Caco-2 (cell line): ENCODE results near the gene UBE2L3. TPM values are rescaled to one million over a fixed set of nuclear protein-coding genes. Genes with fewer than 3 reads are reported as not detected.
"Not testable (repeated sequence)": the region's sequence is repeated elsewhere in the genome, so short reads cannot be mapped to it uniquely, and the experiment has no call there.

ENCODE experiments used
- BruUV-seq: library from RNA; stranded (reverse); fragments of 400-500 nt; replicated peaks from 2 replicates; lab custom pipeline; 2021; lab: Mats Ljungman, UMichigan
- CTCF ChIA-PET: fragments of 300-600 bp; sonication (Branson Sonifier 250); formaldehyde crosslinking; loops from one replicate; lab custom pipeline; 2022; ENCODE audit warnings: antibody characterized with exemption; lab: Charles Lee
- POLR2A ChIA-PET: fragments of 300-600 bp; sonication (Branson Sonifier 250); formaldehyde crosslinking; loops from one replicate; lab custom pipeline; 2022; ENCODE audit warnings: antibody characterized with exemption; lab: Charles Lee
- DNase-seq, 2 experiments: peaks; one replicate each; pipeline versions ENCODE4 v3.0.0 to v3.0.0-alpha.2; 2020 to 2022
- H3K27me3 ChIP-seq: replicated peaks from 2 replicates; pipeline ENCODE4 v1.6.0; 2011; ENCODE audit warnings: low read length; ENCODE audit not compliant: control insufficient read depth, insufficient read depth
- H3K36me3 ChIP-seq: 2 replicates; pipeline ENCODE4 v1.5.1; 2011; ENCODE audit warnings: low read length; ENCODE audit not compliant: control insufficient read depth, insufficient read depth
- H3K4me1 ChIP-seq: fragments of 250-450 bp; sonication (Bioruptor Pico); 2 replicates; pipeline ENCODE4 v1.5.1; 2020; ENCODE audit warnings: mild to moderate bottlenecking
- H3K4me3 ChIP-seq: 2 replicates; pipeline ENCODE4 v1.5.1; 2011; ENCODE audit warnings: low read depth, mild to moderate bottlenecking, control low read depth, low read length
- H3K9me3 ChIP-seq: fragments of 250-450 bp; sonication (Bioruptor Pico); 2 replicates; pipeline ENCODE4 v1.5.1; 2020; ENCODE audit warnings: mild to moderate bottlenecking, moderate library complexity
- H3K27ac Mint-ChIP-seq: one replicate; pipeline ENCODE4 v1.8.0; 2022; ENCODE audit warnings: mixed read lengths; ENCODE audit not compliant: unreplicated experiment
- H3K27me3 Mint-ChIP-seq: one replicate; pipeline ENCODE4 v1.8.0; 2022; ENCODE audit warnings: mixed read lengths; ENCODE audit not compliant: insufficient read depth, unreplicated experiment
- H3K36me3 Mint-ChIP-seq: one replicate; pipeline ENCODE4 v1.8.0; 2022; ENCODE audit warnings: mild to moderate bottlenecking, mixed read lengths; ENCODE audit not compliant: insufficient read depth, unreplicated experiment
- H3K4me1 Mint-ChIP-seq: one replicate; pipeline ENCODE4 v1.8.0; 2022; ENCODE audit warnings: low read depth, mixed read lengths; ENCODE audit not compliant: unreplicated experiment
- H3K4me3 Mint-ChIP-seq: one replicate; pipeline ENCODE4 v1.8.0; 2022; ENCODE audit warnings: mild to moderate bottlenecking, moderate library complexity, mixed read lengths; ENCODE audit not compliant: unreplicated experiment
- H3K9me3 Mint-ChIP-seq: one replicate; pipeline ENCODE4 v1.8.0; 2022; ENCODE audit warnings: mixed read lengths; ENCODE audit not compliant: unreplicated experiment
- intact Hi-C: fragments of 100-400 bp; cut with micrococcal nuclease; formaldehyde crosslinking; loops from one replicate; pipeline ENCODE4 v1.10.0; 2022; ENCODE audit not compliant: unreplicated experiment
- total RNA-seq: library from RNA; stranded (reverse); gene quantifications from 2 replicates; pipeline ENCODE4 v1.2.3, GENCODE V29; 2022
- TF ChIP-seq, protein P1 (sequence below), 2 experiments: fragments of 200-600 bp in 1 of 2; IDR thresholded peaks; 1 replicate in 1 of 2; 2 replicates in 1 of 2; pipeline versions ENCODE4 v1.5.1 to v1.8.0; 2011 to 2022; ENCODE audit warnings: antibody characterized with exemption in 1 of 2, control low read depth in 1 of 2, inconsistent platforms in 1 of 2, low read depth in 1 of 2, low read length in 1 of 2, mild to moderate bottlenecking in 1 of 2, moderate library complexity in 1 of 2; ENCODE audit not compliant: insufficient read depth in 1 of 2, severe bottlenecking in 1 of 2, unreplicated experiment in 1 of 2

Gene UBE2L3
- total RNA-seq, 1 experiment from 2014 or later, result 63.4 TPM

DNA sequence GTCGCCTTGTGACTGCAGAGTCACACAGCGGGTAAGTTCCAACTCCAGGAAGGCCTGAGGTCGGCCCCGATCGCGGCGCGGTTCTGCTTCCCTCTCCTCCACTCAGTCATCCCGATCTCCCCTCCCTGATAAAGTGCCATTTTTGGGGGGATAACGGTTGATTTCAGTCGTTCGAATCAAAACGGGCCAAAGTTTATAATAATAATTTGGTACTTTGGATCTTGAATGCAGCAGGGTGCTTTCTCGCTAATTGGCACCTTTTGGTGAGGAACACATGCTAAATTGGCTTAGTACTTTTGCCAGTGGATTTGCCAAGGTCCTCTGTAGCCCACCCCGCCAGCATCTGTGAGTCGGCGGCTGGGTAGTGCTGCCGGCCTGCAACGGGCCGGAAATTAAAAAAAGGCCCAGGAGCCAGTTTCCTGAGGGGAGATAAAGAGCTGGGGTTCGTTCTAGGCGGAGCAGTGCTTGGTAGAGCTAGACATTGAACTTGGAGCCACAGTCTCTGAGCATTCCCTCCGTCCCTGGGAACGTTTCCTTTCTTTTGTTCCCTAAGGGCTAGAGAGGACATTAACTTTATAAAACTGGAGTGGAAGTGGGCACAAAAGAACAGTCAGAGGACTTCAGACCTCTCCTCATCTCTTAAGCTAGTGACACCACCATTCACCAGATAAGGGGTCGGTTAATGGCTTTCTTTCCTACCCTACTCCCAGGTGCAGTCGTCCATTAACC, 997 bp downstream of the UBE2L3 start:
- H3K9me3 ChIP-seq, result no peaks in the 10 kb centered on the region
- TSS peak; percentile 31 for BruUV-seq
- peak overlapping the region; percentile 90 for H3K4me3 ChIP-seq
- H3K4me1 ChIP-seq, result peaks cover 41% of the 10 kb centered on the region
- Mint-ChIP-seq H3K27ac (peak overlapping the region; percentile 82), H3K4me1 (peaks cover 25% of the 10 kb centered on the region), H3K27me3 (no peaks in the 10 kb centered on the region), H3K4me3 (peak overlapping the region; percentile 83), H3K36me3 (peaks cover 15% of the 10 kb centered on the region), H3K9me3 (no peaks in the 10 kb centered on the region)
- POLR2A ChIA-PET, result interaction anchor here (0.6 kb wide), 1 partner anchor 258 kb away, joined by 4 read pairs; no protein-coding TSS in a partner anchor
- CTCF ChIA-PET, result no interaction called here
- H3K36me3 ChIP-seq, result peaks cover 2% of the 10 kb centered on the region; the same call in 1 of the 2 replicates
- DNase-seq, result no peak
- intact Hi-C loops, result no loop called here
- H3K27me3 ChIP-seq, result no peaks in the 10 kb centered on the region
- TF ChIP-seq, protein P1, sequence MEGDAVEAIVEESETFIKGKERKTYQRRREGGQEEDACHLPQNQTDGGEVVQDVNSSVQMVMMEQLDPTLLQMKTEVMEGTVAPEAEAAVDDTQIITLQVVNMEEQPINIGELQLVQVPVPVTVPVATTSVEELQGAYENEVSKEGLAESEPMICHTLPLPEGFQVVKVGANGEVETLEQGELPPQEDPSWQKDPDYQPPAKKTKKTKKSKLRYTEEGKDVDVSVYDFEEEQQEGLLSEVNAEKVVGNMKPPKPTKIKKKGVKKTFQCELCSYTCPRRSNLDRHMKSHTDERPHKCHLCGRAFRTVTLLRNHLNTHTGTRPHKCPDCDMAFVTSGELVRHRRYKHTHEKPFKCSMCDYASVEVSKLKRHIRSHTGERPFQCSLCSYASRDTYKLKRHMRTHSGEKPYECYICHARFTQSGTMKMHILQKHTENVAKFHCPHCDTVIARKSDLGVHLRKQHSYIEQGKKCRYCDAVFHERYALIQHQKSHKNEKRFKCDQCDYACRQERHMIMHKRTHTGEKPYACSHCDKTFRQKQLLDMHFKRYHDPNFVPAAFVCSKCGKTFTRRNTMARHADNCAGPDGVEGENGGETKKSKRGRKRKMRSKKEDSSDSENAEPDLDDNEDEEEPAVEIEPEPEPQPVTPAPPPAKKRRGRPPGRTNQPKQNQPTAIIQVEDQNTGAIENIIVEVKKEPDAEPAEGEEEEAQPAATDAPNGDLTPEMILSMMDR (IDR thresholded peaks at IDR 0.05; ENCODE audit: insufficient read depth in 1 of 2, low read depth in 1 of 2, low read length in 1 of 2, severe bottlenecking in 1 of 2, unreplicated experiment in 1 of 2), result no peak

DNA sequence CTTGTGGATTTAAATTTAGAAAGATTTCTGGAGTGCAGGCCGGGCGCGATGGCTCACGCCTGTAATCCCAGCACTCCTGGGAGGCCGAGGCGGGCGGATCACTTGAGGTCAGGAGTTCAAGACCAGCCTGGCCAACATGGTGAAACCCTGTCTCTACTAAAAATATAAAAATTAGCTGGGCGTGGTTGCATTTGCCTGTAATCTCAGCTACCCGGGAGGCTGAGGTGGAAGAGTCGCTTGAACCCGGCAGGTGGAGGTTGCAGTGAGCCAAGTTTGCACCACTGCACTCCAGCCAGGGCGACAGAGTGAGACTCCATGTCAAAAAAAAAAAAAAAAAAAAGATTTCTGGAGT, 1.5 kb downstream of the UBE2L3 start:
- not testable (repeated sequence) for H3K27me3 ChIP-seq

DNA sequence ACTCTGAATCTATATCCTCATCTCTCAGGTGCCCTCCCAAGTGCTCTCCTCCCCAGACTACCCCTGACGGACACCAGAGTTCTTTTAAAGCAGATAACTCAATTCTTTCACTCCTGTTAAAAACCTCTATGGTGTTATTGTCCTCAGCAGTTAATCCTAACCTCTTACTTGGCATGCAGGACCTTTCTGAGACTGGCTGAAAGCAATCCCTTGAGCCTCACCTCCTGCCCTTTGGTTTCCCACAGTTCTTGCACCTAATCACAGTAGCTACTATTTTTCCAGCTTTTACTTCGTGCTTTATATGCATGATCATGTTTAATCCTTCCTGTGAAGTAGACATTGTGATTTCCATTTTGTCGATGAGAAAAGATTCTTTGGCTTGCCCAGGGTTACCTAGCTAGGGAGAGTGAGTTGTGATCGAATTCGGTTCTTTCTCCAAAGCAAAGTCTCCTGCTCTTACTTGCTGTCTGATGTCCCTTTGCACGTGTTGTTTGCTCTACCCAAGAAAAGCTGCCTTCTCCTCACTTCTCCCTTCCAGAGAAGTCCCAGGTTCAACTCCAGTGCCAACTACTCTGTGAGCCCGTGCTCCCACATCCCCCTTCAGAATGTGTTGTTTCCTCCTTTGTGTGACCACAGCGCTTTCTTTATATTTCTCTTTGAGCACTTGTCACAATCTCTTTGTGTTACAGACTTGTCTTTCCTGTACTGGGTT, 2.1 kb downstream of the UBE2L3 start:
- peaks cover 2% of the 10 kb centered on the region; the same call in 1 of the 2 replicates for H3K36me3 ChIP-seq
- H3K36me3 Mint-ChIP-seq, result peaks cover 15% of the 10 kb centered on the region
- peak overlapping the region; percentile 76 for H3K27ac Mint-ChIP-seq
- H3K27me3 Mint-ChIP-seq, result no peaks in the 10 kb centered on the region
- no peaks in the 10 kb centered on the region for H3K9me3 Mint-ChIP-seq
- H3K4me3 Mint-ChIP-seq, result peak overlapping the region; percentile 73
- peaks cover 31% of the 10 kb centered on the region for H3K4me1 Mint-ChIP-seq
- ChIA-PET POLR2A (no interaction called here), CTCF (no interaction called here)
- TF ChIP-seq, protein P1 (IDR thresholded peaks at IDR 0.05; ENCODE audit: insufficient read depth in 1 of 2, low read depth in 1 of 2, low read length in 1 of 2, severe bottlenecking in 1 of 2, unreplicated experiment in 1 of 2), result no peak
- no peak for DNase-seq
- BruUV-seq, result no TSS peak
- H3K27me3 ChIP-seq, result no peaks in the 10 kb centered on the region
- no peak overlapping the region for H3K4me3 ChIP-seq
- H3K4me1 ChIP-seq, result peaks cover 51% of the 10 kb centered on the region
- intact Hi-C loops, result no loop called here
- no peaks in the 10 kb centered on the region for H3K9me3 ChIP-seq

More for the DNA sequence above, 1.5 kb downstream of the UBE2L3 start:
- BruUV-seq, H3K9me3 ChIP-seq, H3K9me3 Mint-ChIP-seq, CTCF ChIA-PET, H3K36me3 ChIP-seq, intact Hi-C loops, H3K27me3 Mint-ChIP-seq, DNase-seq: not testable (repeated sequence)
- Mint-ChIP-seq H3K36me3 (peaks cover 15% of the 10 kb centered on the region), H3K4me1 (peaks cover 26% of the 10 kb centered on the region), H3K4me3 (peak overlapping the region; percentile 83), H3K27ac (peak overlapping the region; percentile 82)
- POLR2A ChIA-PET, result interaction anchor here (0.6 kb wide), 1 partner anchor 257 kb away, joined by 4 read pairs; no protein-coding TSS in a partner anchor
- Histone ChIP-seq H3K4me1 (peaks cover 46% of the 10 kb centered on the region), H3K4me3 (peak overlapping the region; percentile 90)
